Body of pancreas (tissue), 4 donors: ENCODE data around the gene RTP2. TPM values are rescaled to one million over a fixed set of nuclear protein-coding genes. Genes with fewer than 3 reads are reported as not detected.

Experiments
- ATAC-seq: fragments of 150-250 bp; one replicate; pipeline ENCODE4 v1.9.1; 2016
- DNase-seq, 4 donors: peaks; one replicate each; pipeline ENCODE4 v3.0.0-alpha.2; 2019
- H3K27ac ChIP-seq, 4 donors: fragments of 200-600 bp; sonication (generic); 1 replicate in 3 of 4; 2 replicates in 1 of 4; pipeline versions ENCODE4 v1.5.1 to v1.6.1; 2016 to 2019; ENCODE audit warnings: mild to moderate bottlenecking in 1 of 4, mixed read lengths in 1 of 4, moderate library complexity in 1 of 4
- H3K27me3 ChIP-seq, 2 donors: fragments of 200-600 bp; sonication (generic); one replicate each; pipeline ENCODE4 v1.6.0; 2016; ENCODE audit warnings: mild to moderate bottlenecking in 1 of 2
- H3K36me3 ChIP-seq, 2 donors: fragments of 200-600 bp; sonication (generic); replicated peaks in 1 of 2; 2 replicates each; pipeline ENCODE4 v1.5.1; 2016; ENCODE audit warnings: low read depth in 2 of 2; ENCODE audit not compliant: insufficient read depth in 1 of 2
- H3K4me1 ChIP-seq: fragments of 200-600 bp; sonication (generic); one replicate; pipeline ENCODE4 v1.6.0; 2016
- H3K4me3 ChIP-seq, 2 donors: fragments of 200-600 bp; sonication (generic); 1 replicate in 1 of 2; 2 replicates in 1 of 2; pipeline ENCODE4 v1.5.1; 2016 to 2019
- H3K9me3 ChIP-seq, 3 donors: fragments of 200-600 bp; sonication (generic); 1 replicate in 2 of 3; 2 replicates in 1 of 3; pipeline ENCODE4 v1.5.1; 2016
- POLR2A ChIP-seq, 3 donors: fragments of 450-650 bp; IDR thresholded peaks; one replicate each; pipeline ENCODE4 v1.6.1; 2016; ENCODE audit warnings: antibody characterized with exemption in 3 of 3, mild to moderate bottlenecking in 2 of 3
- WGBS, 2 donors: methylation state at CpG; one replicate each; pipeline ENCODE4 v1.1.5; 2017; 5-methylcytosine and 5-hydroxymethylcytosine counted together
- intact Hi-C: fragments of 100-400 bp; cut with DNase I; formaldehyde crosslinking; loops from one replicate; pipeline ENCODE4 v1.15.1; 2023
- total RNA-seq, 2 donors: library from RNA; depleted of rRNA; stranded (reverse); fragments of >200 nt; gene quantifications; one replicate each; pipeline ENCODE4 v1.1.0, GENCODE V29; 2016
- TF ChIP-seq, protein P1 (sequence below), 7 experiments: fragments of 450-650 bp in 4 of 7; fragments of 200-600 bp in 3 of 7; sonication (generic) in 3 of 7; IDR thresholded peaks; one replicate each; pipeline ENCODE4 v1.5.1; 2016 to 2019; ENCODE audit warnings: antibody characterized with exemption in 7 of 7

Gene RTP2
- total RNA-seq, 2 donors from 2014 or later: not detected

DNA sequence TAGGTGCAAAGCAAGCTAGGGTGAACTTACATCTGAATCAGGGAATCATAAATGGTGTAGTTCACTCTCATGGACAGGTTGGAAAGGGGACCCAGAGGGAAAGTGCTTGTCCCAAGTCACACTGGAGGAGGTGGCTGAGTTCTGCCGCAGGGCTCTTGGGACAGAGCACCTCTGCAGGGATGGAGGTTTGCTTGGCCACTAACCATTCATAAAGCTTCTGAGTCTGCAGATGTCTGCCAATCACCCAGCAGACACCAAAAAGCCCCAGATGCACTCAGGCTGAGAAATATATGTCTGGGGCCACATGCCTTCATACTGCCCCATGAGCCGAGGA, 17.9 kb upstream of the RTP2 start:
- H3K4me1 ChIP-seq: peaks cover 9% of the 10 kb centered on the region
- no peak for ATAC-seq
- H3K9me3 ChIP-seq: no peaks in the 10 kb centered on the region
- 92 to 97% methylated on average over 2 of the region's 2 CpGs for WGBS, 2 donors
- H3K36me3 ChIP-seq: peaks cover 17 to 38% of the 10 kb centered on the region in 2 donors
- intact Hi-C loops: no loop called here
- H3K27ac ChIP-seq: peak overlapping the region in 2 of 4 donors; percentile 27 to 52
- no peak overlapping the region for H3K4me3 ChIP-seq
- no peak for TF ChIP-seq POLR2A (IDR thresholded peaks at IDR 0.05)
- TF ChIP-seq, protein P1, sequence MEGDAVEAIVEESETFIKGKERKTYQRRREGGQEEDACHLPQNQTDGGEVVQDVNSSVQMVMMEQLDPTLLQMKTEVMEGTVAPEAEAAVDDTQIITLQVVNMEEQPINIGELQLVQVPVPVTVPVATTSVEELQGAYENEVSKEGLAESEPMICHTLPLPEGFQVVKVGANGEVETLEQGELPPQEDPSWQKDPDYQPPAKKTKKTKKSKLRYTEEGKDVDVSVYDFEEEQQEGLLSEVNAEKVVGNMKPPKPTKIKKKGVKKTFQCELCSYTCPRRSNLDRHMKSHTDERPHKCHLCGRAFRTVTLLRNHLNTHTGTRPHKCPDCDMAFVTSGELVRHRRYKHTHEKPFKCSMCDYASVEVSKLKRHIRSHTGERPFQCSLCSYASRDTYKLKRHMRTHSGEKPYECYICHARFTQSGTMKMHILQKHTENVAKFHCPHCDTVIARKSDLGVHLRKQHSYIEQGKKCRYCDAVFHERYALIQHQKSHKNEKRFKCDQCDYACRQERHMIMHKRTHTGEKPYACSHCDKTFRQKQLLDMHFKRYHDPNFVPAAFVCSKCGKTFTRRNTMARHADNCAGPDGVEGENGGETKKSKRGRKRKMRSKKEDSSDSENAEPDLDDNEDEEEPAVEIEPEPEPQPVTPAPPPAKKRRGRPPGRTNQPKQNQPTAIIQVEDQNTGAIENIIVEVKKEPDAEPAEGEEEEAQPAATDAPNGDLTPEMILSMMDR (IDR thresholded peaks at IDR 0.05): no peak
- DNase-seq: no peak
- H3K27me3 ChIP-seq: no peaks in the 10 kb centered on the region

DNA sequence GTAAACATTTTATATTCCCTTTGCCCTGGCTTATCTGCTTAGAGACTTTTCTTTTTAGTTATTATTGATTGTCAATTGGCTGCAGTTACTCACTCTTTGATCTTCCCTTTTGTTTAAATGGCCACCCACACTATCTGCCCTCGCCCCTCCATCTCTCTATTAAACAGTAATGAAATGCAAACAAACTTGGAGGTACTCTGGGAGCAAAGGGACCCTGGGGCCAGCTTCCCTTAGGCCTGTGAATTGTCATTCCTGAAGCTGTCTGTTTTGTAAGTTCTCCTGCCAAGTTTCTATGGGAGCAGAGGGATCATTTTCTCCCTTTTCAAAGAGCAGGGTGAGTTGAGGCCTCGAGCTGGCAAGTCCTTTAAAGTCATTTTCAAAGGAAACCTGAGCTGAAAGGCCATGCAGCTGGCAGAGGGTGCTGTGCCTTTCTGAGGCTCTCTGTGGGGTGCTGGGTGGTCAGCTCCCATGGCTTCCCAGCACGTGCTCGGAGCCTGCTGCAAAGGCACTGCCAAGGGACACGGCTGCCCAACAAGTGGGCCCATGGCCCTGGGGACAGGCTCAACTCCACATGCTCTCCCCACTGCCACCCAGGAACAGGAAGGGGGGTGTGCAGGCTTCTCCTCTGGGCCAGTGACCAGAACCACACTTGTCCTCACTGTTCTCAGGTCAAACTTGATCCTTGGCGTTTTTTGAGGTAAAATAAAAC, 17.4 kb upstream of the RTP2 start:
- peak in 1 of 4 donors; percentile 27 for DNase-seq
- WGBS, 2 donors: 32 to 43% methylated on average over 5 to 6 of the region's 6 CpGs

DNA sequence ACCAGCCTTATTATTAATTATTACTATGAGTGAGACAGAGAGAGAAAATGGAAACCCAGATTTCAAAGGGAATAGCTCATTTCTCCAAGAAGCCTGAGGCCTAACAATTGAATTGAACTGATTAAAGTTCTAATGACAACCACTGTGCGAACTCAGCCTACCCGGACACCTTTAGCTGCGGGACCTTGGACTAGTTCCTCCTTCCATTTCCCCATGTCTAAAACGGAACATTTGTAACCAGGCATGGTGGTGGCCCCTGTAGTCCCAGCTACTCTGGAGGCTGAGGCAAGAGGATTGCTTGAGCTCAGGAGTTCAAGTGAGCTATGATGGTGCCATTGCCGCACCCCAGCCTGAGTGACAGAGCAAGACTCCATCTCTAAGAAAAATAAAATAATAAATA, 16.4 kb upstream of the RTP2 start:
- no peaks in the 10 kb centered on the region for H3K27me3 ChIP-seq
- H3K4me3 ChIP-seq: no peak overlapping the region
- TF ChIP-seq, protein P1 (IDR thresholded peaks at IDR 0.05): no peak
- no peak for TF ChIP-seq POLR2A (IDR thresholded peaks at IDR 0.05)
- ATAC-seq (no peak), DNase-seq (no peak)
- H3K4me1 ChIP-seq: peaks cover 14% of the 10 kb centered on the region
- 80 to 96% methylated on average over 5 of the region's 5 CpGs for WGBS, 2 donors
- intact Hi-C loops: loop anchor here (10.0 kb wide), 1 partner anchor 394 kb away; no protein-coding TSS in a partner anchor
- H3K27ac ChIP-seq: no peak overlapping the region
- H3K9me3 ChIP-seq: no peaks in the 10 kb centered on the region
- peaks cover 8 to 23% of the 10 kb centered on the region in 2 donors for H3K36me3 ChIP-seq

More for the DNA sequence above, 17.4 kb upstream of the RTP2 start:
- Histone ChIP-seq H3K27me3 (no peaks in the 10 kb centered on the region), H3K9me3 (no peaks in the 10 kb centered on the region), H3K27ac (peak overlapping the region in 2 of 4 donors; percentile 27 to 52), H3K4me1 (peaks cover 9% of the 10 kb centered on the region), H3K4me3 (no peak overlapping the region), H3K36me3 (peaks cover 12 to 32% of the 10 kb centered on the region in 2 donors)
- intact Hi-C loops: loop anchor here (10.0 kb wide), 1 partner anchor 395 kb away; no protein-coding TSS in a partner anchor
- TF ChIP-seq, protein P1 (IDR thresholded peaks at IDR 0.05): no peak
- no peak for TF ChIP-seq POLR2A (IDR thresholded peaks at IDR 0.05)
- peak; percentile 31 for ATAC-seq

DNA sequence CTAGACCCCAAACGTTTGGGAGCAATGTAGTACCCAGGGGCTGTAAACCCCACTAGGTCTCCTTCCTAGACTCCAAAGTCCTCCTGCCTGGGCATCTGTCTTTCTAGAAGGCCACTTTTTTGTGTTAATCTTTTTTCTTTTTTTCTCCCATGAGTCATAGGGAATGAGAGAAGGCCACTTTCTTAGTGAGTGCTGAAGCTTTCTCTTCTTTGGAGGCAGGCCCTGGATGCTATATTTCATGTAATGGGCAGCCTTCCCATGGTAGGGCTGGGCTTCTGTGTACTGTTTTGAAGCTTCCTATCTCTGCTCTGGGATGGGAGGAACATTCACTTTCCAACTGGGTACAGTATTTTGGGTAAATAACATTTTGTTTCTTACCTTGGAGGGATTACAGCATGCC, 15.2 kb upstream of the RTP2 start:
- no peak overlapping the region for H3K27ac ChIP-seq
- H3K4me3 ChIP-seq: no peak overlapping the region
- peaks cover 6 to 14% of the 10 kb centered on the region in 2 donors for H3K36me3 ChIP-seq
- H3K27me3 ChIP-seq: no peaks in the 10 kb centered on the region
- no peak for ATAC-seq
- WGBS, 2 donors: 21 to 28% methylated on average over 1 of the region's 1 CpG
- H3K9me3 ChIP-seq: no peaks in the 10 kb centered on the region
- peaks cover 14% of the 10 kb centered on the region for H3K4me1 ChIP-seq
- no peak for DNase-seq
- intact Hi-C loops: loop anchor here (10.0 kb wide), 1 partner anchor 393 kb away; no protein-coding TSS in a partner anchor
- TF ChIP-seq, protein P1 (IDR thresholded peaks at IDR 0.05): no peak
- TF ChIP-seq POLR2A (IDR thresholded peaks at IDR 0.05): no peak
